ENCODE data around the gene PAMR1. TPM values are rescaled to one million over a fixed set of nuclear protein-coding genes. Genes with fewer than 3 reads are reported as not detected.
A peak's percentile ranks its signal among the peaks of the same experiment; 100 is the strongest.

PAMR1 gene
- total RNA-seq, 1 donor from 2014 or later = 12.9 TPM

- Histone ChIP-seq H3K27me3 (ENCODE audit: low read depth) (peaks cover 43% of the 10 kb centered on the region), H3K36me3 (no peaks in the 10 kb centered on the region), H3K4me3 (no peak overlapping the region), H3K9me3 (replicated peaks) (no peaks in the 10 kb centered on the region), H3K4me1 (peaks cover 5% of the 10 kb centered on the region), H3K27ac (replicated peaks) (no peak overlapping the region)
- DNase-seq = no peak
- TF ChIP-seq, protein P1, sequence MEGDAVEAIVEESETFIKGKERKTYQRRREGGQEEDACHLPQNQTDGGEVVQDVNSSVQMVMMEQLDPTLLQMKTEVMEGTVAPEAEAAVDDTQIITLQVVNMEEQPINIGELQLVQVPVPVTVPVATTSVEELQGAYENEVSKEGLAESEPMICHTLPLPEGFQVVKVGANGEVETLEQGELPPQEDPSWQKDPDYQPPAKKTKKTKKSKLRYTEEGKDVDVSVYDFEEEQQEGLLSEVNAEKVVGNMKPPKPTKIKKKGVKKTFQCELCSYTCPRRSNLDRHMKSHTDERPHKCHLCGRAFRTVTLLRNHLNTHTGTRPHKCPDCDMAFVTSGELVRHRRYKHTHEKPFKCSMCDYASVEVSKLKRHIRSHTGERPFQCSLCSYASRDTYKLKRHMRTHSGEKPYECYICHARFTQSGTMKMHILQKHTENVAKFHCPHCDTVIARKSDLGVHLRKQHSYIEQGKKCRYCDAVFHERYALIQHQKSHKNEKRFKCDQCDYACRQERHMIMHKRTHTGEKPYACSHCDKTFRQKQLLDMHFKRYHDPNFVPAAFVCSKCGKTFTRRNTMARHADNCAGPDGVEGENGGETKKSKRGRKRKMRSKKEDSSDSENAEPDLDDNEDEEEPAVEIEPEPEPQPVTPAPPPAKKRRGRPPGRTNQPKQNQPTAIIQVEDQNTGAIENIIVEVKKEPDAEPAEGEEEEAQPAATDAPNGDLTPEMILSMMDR (IDR thresholded peaks at IDR 0.05; ENCODE audit: borderline replicate concordance) = no peak
- intact Hi-C loops (cut with micrococcal nuclease) = no loop called here
Measured at GRCh38 chr11:35432464-35432863, 93.0 kb downstream of the PAMR1 start.

DNA sequence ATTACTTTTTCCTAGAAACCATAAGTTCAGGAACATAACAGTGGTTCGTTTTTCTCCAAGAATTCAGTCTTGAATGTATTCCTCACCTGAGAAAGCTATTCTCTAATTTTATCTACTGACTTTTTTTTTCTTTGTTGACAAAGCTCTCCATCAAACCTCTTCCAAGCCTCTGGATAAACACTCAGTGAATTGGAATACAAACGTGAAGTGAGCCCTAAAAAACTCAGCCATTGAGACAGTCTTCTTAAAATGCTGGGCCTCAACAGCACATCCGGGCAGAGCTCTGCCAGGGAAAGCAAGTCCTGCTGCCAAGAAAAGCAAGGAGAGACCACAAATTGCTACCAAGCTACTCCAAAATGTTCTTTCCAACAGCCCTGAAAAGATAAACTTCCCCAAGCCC lies 98.3 kb downstream of the PAMR1 start:
- Histone ChIP-seq H3K9me3 (replicated peaks) (no peaks in the 10 kb centered on the region), H3K4me3 (no peak overlapping the region), H3K27me3 (ENCODE audit: low read depth) (peaks cover 78% of the 10 kb centered on the region), H3K4me1 (peaks cover 19% of the 10 kb centered on the region), H3K36me3 (no peaks in the 10 kb centered on the region), H3K27ac (replicated peaks) (peak overlapping the region; percentile 4)
- TF ChIP-seq, protein P1 (IDR thresholded peaks at IDR 0.05; ENCODE audit: borderline replicate concordance) = no peak
- peak; percentile 27 for DNase-seq
- intact Hi-C loops (cut with micrococcal nuclease) = no loop called here

- Histone ChIP-seq H3K9me3 (replicated peaks) (no peaks in the 10 kb centered on the region), H3K27me3 (ENCODE audit: low read depth) (peaks cover 79% of the 10 kb centered on the region), H3K36me3 (no peaks in the 10 kb centered on the region), H3K4me3 (no peak overlapping the region), H3K27ac (replicated peaks) (no peak overlapping the region), H3K4me1 (peaks cover 19% of the 10 kb centered on the region)
- intact Hi-C loops (cut with micrococcal nuclease) = no loop called here
- TF ChIP-seq, protein P1 (IDR thresholded peaks at IDR 0.05; ENCODE audit: borderline replicate concordance) = no peak
- no peak for DNase-seq
Measured at GRCh38 chr11:35426351-35426750, 99.1 kb downstream of the PAMR1 start.

- H3K9me3 ChIP-seq (replicated peaks) = no peaks in the 10 kb centered on the region
- TF ChIP-seq, protein P1 (IDR thresholded peaks at IDR 0.05; ENCODE audit: borderline replicate concordance) = no peak
- no peak overlapping the region for H3K27ac ChIP-seq (replicated peaks)
- DNase-seq = no peak
- no peaks in the 10 kb centered on the region for H3K36me3 ChIP-seq
- H3K4me3 ChIP-seq = no peak overlapping the region
- intact Hi-C loops (cut with micrococcal nuclease) = no loop called here
- peaks cover 81% of the 10 kb centered on the region for H3K27me3 ChIP-seq (ENCODE audit: low read depth)
- H3K4me1 ChIP-seq = peaks cover 19% of the 10 kb centered on the region
Measured at GRCh38 chr11:35425603-35426212, 99.7 kb downstream of the PAMR1 start.

- H3K9me3 ChIP-seq (replicated peaks) = no peaks in the 10 kb centered on the region
- TF ChIP-seq, protein P1 (IDR thresholded peaks at IDR 0.05; ENCODE audit: borderline replicate concordance) = no peak
- no peak overlapping the region for H3K27ac ChIP-seq (replicated peaks)
- intact Hi-C loops (cut with micrococcal nuclease) = no loop called here
- peaks cover 85% of the 10 kb centered on the region for H3K27me3 ChIP-seq (ENCODE audit: low read depth)
- H3K4me1 ChIP-seq = peaks cover 33% of the 10 kb centered on the region
- DNase-seq = no peak
- no peaks in the 10 kb centered on the region for H3K36me3 ChIP-seq
- no peak overlapping the region for H3K4me3 ChIP-seq
Measured at GRCh38 chr11:35424157-35424940, 101.1 kb downstream of the PAMR1 start.

Data from left ventricle myocardium inferior (tissue), 1 donor.